GM18951 (cell line): Measurements from ENCODE around the gene SPAG16.

Source experiments
- POLR2A ChIP-seq: IDR thresholded peaks from 4 replicates; pipeline ENCODE4 v1.6.1; 2011; ENCODE audit warnings: mild to moderate bottlenecking; ENCODE audit not compliant: insufficient read length, insufficient read depth; ENCODE audit errors: extremely low read depth
- in situ Hi-C: fragments of 300-500 bp; cut with MboI; formaldehyde crosslinking; loops from one replicate; pipeline ENCODE4 v1.12.0; 2022; ENCODE audit warnings: low sequenced_read_pairs, mixed read lengths, inconsistent platforms; ENCODE audit not compliant: unreplicated experiment

Gene SPAG16

GRCh38 chr2:214410128-214410775 is 1126.0 kb downstream of the SPAG16 start:
- in situ Hi-C loops, result no loop called here
- no peak for TF ChIP-seq POLR2A

GRCh38 chr2:214410918-214411554 is 1126.8 kb downstream of the SPAG16 start, which contains the start of gene VWC2L:
VWC2L (plus strand) TSS chr2:214411054; CDS start chr2:214414194, 3,140 bp downstream.
- no peak for TF ChIP-seq POLR2A
- in situ Hi-C loops, result no loop called here

- in situ Hi-C loops, result no loop called here
Measured at GRCh38 chr2:214412679-214413078, 1128.4 kb downstream of the SPAG16 start.

GRCh38 chr2:214436470-214436869 is 1152.2 kb downstream of the SPAG16 start:
- in situ Hi-C loops, result no loop called here
- no peak for TF ChIP-seq POLR2A

More at GRCh38 chr2:214412679-214413078, 1128.4 kb downstream of the SPAG16 start:
- TF ChIP-seq POLR2A, result no peak

GRCh38 chr2:214450118-214450894 is 1166.0 kb downstream of the SPAG16 start:
- no peak for TF ChIP-seq POLR2A
- in situ Hi-C loops, result no loop called here

DNA sequence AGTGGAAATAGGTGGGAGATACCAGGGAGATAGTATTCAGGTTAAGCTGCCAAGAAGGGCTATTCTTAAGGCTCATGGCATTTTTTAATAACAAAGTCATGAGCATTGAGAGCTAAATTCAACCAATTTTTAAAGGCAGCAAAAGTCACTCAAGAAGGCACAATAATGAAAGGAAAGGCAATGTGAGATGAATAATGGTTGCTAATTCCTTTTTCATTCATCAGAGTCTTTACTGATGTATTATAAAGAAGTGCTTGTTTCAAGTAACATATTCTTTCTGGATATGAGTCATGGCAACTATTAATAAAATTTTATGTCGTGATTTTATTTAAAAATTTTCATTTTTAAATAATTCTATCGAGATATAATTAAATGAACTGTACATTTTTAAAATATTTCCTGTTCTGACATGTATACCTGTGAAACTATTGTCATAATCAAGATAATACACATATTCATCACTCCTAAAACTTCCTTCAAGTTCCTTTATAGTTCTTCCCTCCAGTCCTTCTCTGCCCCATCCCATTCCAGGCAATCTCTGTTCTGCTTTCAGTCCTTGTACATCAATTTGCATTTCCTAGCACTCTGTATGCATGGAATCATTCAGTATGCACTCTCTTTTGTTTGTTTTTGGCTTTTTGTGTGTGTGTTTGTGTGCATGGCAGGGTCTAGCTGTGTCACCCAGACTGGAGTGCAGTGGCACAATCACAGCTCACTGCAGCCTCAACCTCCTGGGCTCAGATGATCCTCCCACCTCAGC is 1167.4 kb downstream of the SPAG16 start:
- TF ChIP-seq POLR2A, result no peak
- in situ Hi-C loops, result no loop called here
